Neural cell (in vitro differentiated cells): Measurements from ENCODE around the gene TCP11.

Experiments used
- CTCF ChIP-seq: fragments of 450-650 bp; IDR thresholded peaks from 2 replicates; pipeline ENCODE4 v1.5.1; 2014; ENCODE audit warnings: antibody characterized with exemption, mild to moderate bottlenecking, moderate library complexity; ENCODE audit not compliant: poor library complexity, severe bottlenecking
- EP300 ChIP-seq: fragments of 450-650 bp; conservative IDR thresholded peaks from 2 replicates; pipeline ENCODE4 v1.6.1; 2014; ENCODE audit warnings: antibody characterized with exemption, mild to moderate bottlenecking, moderate library complexity; ENCODE audit not compliant: poor library complexity, severe bottlenecking
- EZH2 ChIP-seq: fragments of 200-600, 300-800 bp; shearing (Covaris generic), sonication (generic); IDR thresholded peaks from 2 replicates; pipeline ENCODE4 v1.6.1; 2014; ENCODE audit warnings: antibody characterized with exemption, low read length, borderline replicate concordance, mild to moderate bottlenecking; ENCODE audit not compliant: insufficient read depth, poor library complexity, severe bottlenecking
- POLR2AphosphoS5 ChIP-seq: IDR thresholded peaks from 2 replicates; pipeline ENCODE4 v1.6.1; 2012
- SMC3 ChIP-seq: fragments of 450-650 bp; conservative IDR thresholded peaks from 2 replicates; pipeline ENCODE4 v1.6.1; 2014; ENCODE audit warnings: antibody characterized with exemption, mild to moderate bottlenecking, moderate library complexity; ENCODE audit not compliant: poor library complexity

DNA sequence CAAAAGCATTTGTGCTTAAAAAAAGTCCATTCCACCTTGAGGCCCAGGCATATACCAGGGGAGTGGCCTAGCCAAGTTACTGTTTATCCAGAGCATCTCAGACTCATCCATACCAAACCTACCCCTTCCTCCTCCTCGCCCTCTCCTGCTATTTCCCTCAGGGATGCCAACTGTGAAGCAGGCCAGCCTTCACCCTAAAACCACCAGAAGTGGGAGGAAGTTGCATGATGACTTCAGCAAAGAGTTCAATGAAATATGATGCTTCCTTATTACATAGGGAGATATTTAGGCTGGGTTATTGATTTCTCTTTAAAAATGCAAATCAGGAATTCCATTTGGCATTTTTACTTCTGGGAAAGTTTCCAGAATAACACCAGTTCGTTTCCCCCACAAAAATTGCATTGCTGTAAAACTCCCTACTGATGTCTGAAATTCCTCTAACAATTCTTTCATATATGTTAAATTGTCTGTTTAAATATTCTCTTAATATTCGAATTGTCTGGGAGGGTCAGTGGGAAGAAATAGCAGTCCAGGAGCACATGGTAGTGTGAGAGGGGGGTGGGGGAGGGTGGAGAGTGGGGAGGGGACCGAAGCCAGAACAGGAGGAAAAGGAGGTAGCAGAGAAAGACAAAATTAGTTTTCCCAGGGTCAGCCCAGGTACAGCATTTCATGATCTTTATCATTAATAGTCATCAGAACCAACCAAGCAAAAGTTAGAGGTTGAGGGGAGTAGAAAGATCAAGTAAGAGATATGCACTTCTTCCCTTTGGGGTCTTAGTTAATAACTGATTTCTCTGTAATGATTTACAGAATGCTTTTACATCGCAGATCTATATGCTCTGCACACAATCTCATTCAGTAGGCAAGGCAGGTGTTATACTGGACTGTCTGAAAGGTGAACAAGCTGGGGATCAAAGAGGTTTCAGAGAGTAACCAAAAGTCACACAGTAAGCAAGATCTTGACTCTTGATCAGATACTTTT lies 1.7 kb upstream of the TCP11 start:
- TF ChIP-seq CTCF (no peak), EZH2 (no peak), SMC3 (no peak), EP300 (no peak), POLR2AphosphoS5 (no peak)
